Measurements from ENCODE around the gene FOXS1.

Gene FOXS1

DNA sequence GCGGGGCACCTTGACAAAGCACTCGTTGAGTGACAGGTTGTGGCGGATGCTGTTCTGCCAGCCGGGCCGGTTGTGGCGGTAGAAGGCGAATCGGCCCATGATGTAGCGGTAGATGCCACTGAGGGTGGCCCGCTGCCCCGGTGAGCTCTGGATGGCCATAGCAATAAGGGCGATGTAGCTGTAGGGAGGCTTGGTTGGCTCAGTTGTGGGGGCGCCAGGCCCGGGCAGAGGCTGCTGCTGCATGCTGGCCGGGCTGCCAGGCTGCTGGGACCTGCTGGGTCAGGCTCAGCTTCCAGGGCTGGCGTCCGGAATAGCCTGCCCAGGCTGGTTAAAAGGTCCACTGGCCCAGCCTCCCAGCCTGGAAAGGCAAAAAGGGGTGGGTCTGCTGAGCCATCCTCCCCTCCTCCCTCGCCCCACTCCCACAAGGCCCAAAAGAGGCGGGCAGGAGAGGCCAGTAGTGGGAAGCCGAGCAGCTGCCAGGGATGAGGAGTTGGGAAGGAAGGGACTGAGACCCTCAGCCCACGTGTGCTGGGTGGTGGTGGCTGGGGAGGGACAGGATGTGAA lies at the start of gene FOXS1:
TSS of gene FOXS1 (minus strand) at position 305 of the 564 bp plus-strand sequence. CDS start at position 243, 62 bp downstream.
- Histone ChIP-seq H2AFZ (ENCODE audit: low read length) (no peak within 1 kb of the TSS), H3K9me2 (replicated peaks; ENCODE audit: insufficient read depth, low read length) (no peaks in the 10 kb centered on the region), H3K4me1 (ENCODE audit: low read length) (peaks cover 11% of the 10 kb centered on the region), H3K9ac (ENCODE audit: low read length) (no peak within 1 kb of the TSS), H3K27ac (ENCODE audit: low read length) (no peak within 1 kb of the TSS), H4K20me1 (ENCODE audit: insufficient read depth, low read length) (no peaks in the 10 kb centered on the region; the same call in 1 of the 2 replicates), H3K27me3 (replicated peaks; ENCODE audit: insufficient read depth, low read length) (peaks cover 95% of the 10 kb centered on the region), H3K4me2 (ENCODE audit: low read depth, low read length) (no peak within 1 kb of the TSS), H3K9me3 (replicated peaks; ENCODE audit: insufficient read depth, low read length) (no peaks in the 10 kb centered on the region), H3F3A (ENCODE audit: insufficient read depth, low read length) (0 out of 2 replicates have a peak, but pooled peaks cover 2% of the 10 kb centered on the region), H3K4me3 (ENCODE audit: low read length) (no peak within 1 kb of the TSS), H3K79me2 (ENCODE audit: low read length) (no peaks in the 10 kb centered on the region), H3K36me3 (replicated peaks; ENCODE audit: insufficient read depth, low read length) (no peaks in the 10 kb centered on the region)
- TF ChIP-seq, protein P1, sequence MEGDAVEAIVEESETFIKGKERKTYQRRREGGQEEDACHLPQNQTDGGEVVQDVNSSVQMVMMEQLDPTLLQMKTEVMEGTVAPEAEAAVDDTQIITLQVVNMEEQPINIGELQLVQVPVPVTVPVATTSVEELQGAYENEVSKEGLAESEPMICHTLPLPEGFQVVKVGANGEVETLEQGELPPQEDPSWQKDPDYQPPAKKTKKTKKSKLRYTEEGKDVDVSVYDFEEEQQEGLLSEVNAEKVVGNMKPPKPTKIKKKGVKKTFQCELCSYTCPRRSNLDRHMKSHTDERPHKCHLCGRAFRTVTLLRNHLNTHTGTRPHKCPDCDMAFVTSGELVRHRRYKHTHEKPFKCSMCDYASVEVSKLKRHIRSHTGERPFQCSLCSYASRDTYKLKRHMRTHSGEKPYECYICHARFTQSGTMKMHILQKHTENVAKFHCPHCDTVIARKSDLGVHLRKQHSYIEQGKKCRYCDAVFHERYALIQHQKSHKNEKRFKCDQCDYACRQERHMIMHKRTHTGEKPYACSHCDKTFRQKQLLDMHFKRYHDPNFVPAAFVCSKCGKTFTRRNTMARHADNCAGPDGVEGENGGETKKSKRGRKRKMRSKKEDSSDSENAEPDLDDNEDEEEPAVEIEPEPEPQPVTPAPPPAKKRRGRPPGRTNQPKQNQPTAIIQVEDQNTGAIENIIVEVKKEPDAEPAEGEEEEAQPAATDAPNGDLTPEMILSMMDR (IDR thresholded peaks at IDR 0.05; ENCODE audit: low read length) = no peak
- no peak for DNase-seq

GRCh38 chr20:31890646-31891045 lies 45.2 kb upstream of the FOXS1 start:
- Histone ChIP-seq H3K36me3 (replicated peaks; ENCODE audit: insufficient read depth, low read length) (no peaks in the 10 kb centered on the region), H3K9me2 (replicated peaks; ENCODE audit: insufficient read depth, low read length) (no peaks in the 10 kb centered on the region), H3F3A (ENCODE audit: insufficient read depth, low read length) (no peaks in the 10 kb centered on the region), H4K20me1 (ENCODE audit: insufficient read depth, low read length) (no peaks in the 10 kb centered on the region), H3K4me2 (ENCODE audit: low read depth, low read length) (no peak overlapping the region), H3K27ac (ENCODE audit: low read length) (no peak overlapping the region), H3K4me3 (ENCODE audit: low read length) (no peak overlapping the region), H3K4me1 (ENCODE audit: low read length) (no peaks in the 10 kb centered on the region), H3K27me3 (replicated peaks; ENCODE audit: insufficient read depth, low read length) (peaks cover 24% of the 10 kb centered on the region), H3K9me3 (replicated peaks; ENCODE audit: insufficient read depth, low read length) (no peaks in the 10 kb centered on the region), H2AFZ (ENCODE audit: low read length) (no peak overlapping the region), H3K9ac (ENCODE audit: low read length) (no peak overlapping the region), H3K79me2 (ENCODE audit: low read length) (no peaks in the 10 kb centered on the region)
- DNase-seq = no peak
- TF ChIP-seq, protein P1 (IDR thresholded peaks at IDR 0.05; ENCODE audit: low read length) = no peak
- TF ChIP-seq EZH2phosphoT487 (IDR thresholded peaks at IDR 0.05; ENCODE audit: low read length) (no peak), EZH2 (optimal IDR thresholded peaks at IDR 0.05; ENCODE audit: low read depth, low read length) (no peak)

GRCh38 chr20:31883829-31884228 lies 38.4 kb upstream of the FOXS1 start:
- Histone ChIP-seq H3K4me3 (ENCODE audit: low read length) (no peak overlapping the region), H3K4me2 (ENCODE audit: low read depth, low read length) (no peak overlapping the region), H3K36me3 (replicated peaks; ENCODE audit: insufficient read depth, low read length) (no peaks in the 10 kb centered on the region), H3K27me3 (replicated peaks; ENCODE audit: insufficient read depth, low read length) (peaks cover 55% of the 10 kb centered on the region), H3F3A (ENCODE audit: insufficient read depth, low read length) (no peaks in the 10 kb centered on the region), H3K9me3 (replicated peaks; ENCODE audit: insufficient read depth, low read length) (no peaks in the 10 kb centered on the region), H3K4me1 (ENCODE audit: low read length) (no peaks in the 10 kb centered on the region), H2AFZ (ENCODE audit: low read length) (no peak overlapping the region), H3K9me2 (replicated peaks; ENCODE audit: insufficient read depth, low read length) (no peaks in the 10 kb centered on the region), H3K79me2 (ENCODE audit: low read length) (no peaks in the 10 kb centered on the region), H3K9ac (ENCODE audit: low read length) (no peak overlapping the region), H4K20me1 (ENCODE audit: insufficient read depth, low read length) (no peaks in the 10 kb centered on the region), H3K27ac (ENCODE audit: low read length) (no peak overlapping the region)
- TF ChIP-seq EZH2 (optimal IDR thresholded peaks at IDR 0.05; ENCODE audit: low read depth, low read length) = no peak
- no peak for TF ChIP-seq EZH2phosphoT487 (IDR thresholded peaks at IDR 0.05; ENCODE audit: low read length)
- TF ChIP-seq, protein P1 (IDR thresholded peaks at IDR 0.05; ENCODE audit: low read length) = no peak
- DNase-seq = no peak

Measured in MM.1S (cell line).